H1 (cell line): ENCODE measurements around the gene KLHL40. TPM values are rescaled to one million over a fixed set of nuclear protein-coding genes. Genes with fewer than 3 reads are reported as not detected.

Experiments used
- CTCF ChIA-PET: fragments of 300-600 bp; sonication (Branson Sonifier 250); formaldehyde crosslinking; loops from one replicate; lab custom pipeline; 2021; ENCODE audit not compliant: partially characterized antibody; lab: Charles Lee
- POLR2A ChIA-PET: fragments of 300-600 bp; sonication (Branson Sonifier 250); formaldehyde crosslinking; loops from one replicate; lab custom pipeline; 2021; ENCODE audit warnings: inconsistent platforms; ENCODE audit not compliant: partially characterized antibody; lab: Charles Lee
- DNase-seq, 2 experiments: peaks; one replicate each; pipeline versions ENCODE4 v3.0.0 to v3.0.0-alpha.2; 2010 to 2022; ENCODE audit warnings: low spot score in 2 of 2, low read depth in 1 of 2, mixed read lengths in 1 of 2
- FAIRE-seq: peaks from 2 replicates; lab custom pipeline; 2011; peaks lifted over from hg19 to GRCh38; lab: Jason Lieb, UNC
- H2AFZ ChIP-seq: 2 replicates; pipeline ENCODE4 v1.8.1; 2012; ENCODE audit warnings: low read length, inconsistent platforms
- H2AK5ac ChIP-seq: 2 replicates; pipeline ENCODE4 v1.6.1; 2013; ENCODE audit warnings: low read depth, low read length
- H2BK120ac ChIP-seq: replicated peaks from 2 replicates; pipeline ENCODE3; 2013; ENCODE audit warnings: low read depth, low read length, inconsistent platforms
- H2BK12ac ChIP-seq: 2 replicates; pipeline ENCODE4 v1.6.1; 2013; ENCODE audit warnings: low read depth, low read length
- H2BK15ac ChIP-seq: 2 replicates; pipeline ENCODE4 v1.6.1; 2013; ENCODE audit warnings: low read length
- H2BK20ac ChIP-seq: 2 replicates; pipeline ENCODE4 v1.6.1; 2013; ENCODE audit warnings: low read length
- H2BK5ac ChIP-seq: 2 replicates; pipeline ENCODE4 v1.6.1; 2013; ENCODE audit warnings: low read depth, low read length
- H3K14ac ChIP-seq: 2 replicates; pipeline ENCODE4 v1.6.1; 2013; ENCODE audit warnings: inconsistent platforms; ENCODE audit not compliant: insufficient read length
- H3K18ac ChIP-seq: 2 replicates; pipeline ENCODE4 v1.6.1; 2013; ENCODE audit warnings: low read length; ENCODE audit errors: extremely low read depth
- H3K23ac ChIP-seq: 2 replicates; pipeline ENCODE4 v1.6.1; 2013; ENCODE audit warnings: inconsistent platforms; ENCODE audit not compliant: insufficient read length
- H3K23me2 ChIP-seq: 2 replicates; pipeline ENCODE4 v1.6.1; 2013; ENCODE audit warnings: low read depth, low read length
- H3K27ac ChIP-seq: 2 replicates; pipeline ENCODE4 v1.6.1; 2011; ENCODE audit warnings: low read depth, low read length, inconsistent platforms
- H3K27me3 ChIP-seq, 4 experiments: replicated peaks in 1 of 4; 1 replicate in 1 of 4; 2 replicates in 3 of 4; pipeline versions ENCODE4 v1.6.1 to v1.8.1; 2011 to 2013; ENCODE audit warnings: low read length in 3 of 4, mild to moderate bottlenecking in 3 of 4, inconsistent platforms in 2 of 4, mixed read lengths in 2 of 4, moderate library complexity in 1 of 4; ENCODE audit not compliant: control insufficient read depth in 3 of 4, insufficient read depth in 3 of 4; ENCODE audit errors: extremely low read depth in 1 of 4
- H3K36me3 ChIP-seq, 4 experiments: 2 replicates each; pipeline versions ENCODE4 v1.6.1 to v1.8.1; 2011 to 2013; ENCODE audit warnings: mild to moderate bottlenecking in 4 of 4, low read length in 3 of 4, moderate library complexity in 2 of 4, control low read depth in 1 of 4, inconsistent platforms in 1 of 4; ENCODE audit not compliant: insufficient read depth in 4 of 4, control insufficient read depth in 2 of 4
- H3K4ac ChIP-seq: replicated peaks from 2 replicates; pipeline ENCODE3; 2013; ENCODE audit warnings: low read length, low read depth, mixed read lengths, inconsistent platforms; ENCODE audit not compliant: insufficient read length
- H3K4me1 ChIP-seq, 4 experiments: replicated peaks in 1 of 4; 1 replicate in 1 of 4; 2 replicates in 3 of 4; pipeline versions ENCODE4 v1.6.1 to v1.8.1; 2011 to 2013; ENCODE audit warnings: low read length in 3 of 4, inconsistent platforms in 2 of 4, mixed read lengths in 1 of 4; ENCODE audit not compliant: insufficient read depth in 4 of 4, control insufficient read depth in 3 of 4
- H3K4me2 ChIP-seq, 2 experiments: 2 replicates each; pipeline versions ENCODE4 v1.6.1 to v1.8.1; 2011 to 2013; ENCODE audit warnings: low read depth in 2 of 2, low read length in 2 of 2, control low read depth in 1 of 2, inconsistent platforms in 1 of 2, mild to moderate bottlenecking in 1 of 2; ENCODE audit not compliant: insufficient read depth in 1 of 2
- H3K4me3 ChIP-seq, 4 experiments: fragments of 200-600, 300-600 bp in 1 of 4; sonication (generic), shearing (Covaris generic), sonication (Bioruptor Twin) in 1 of 4; 2 replicates each; pipeline versions ENCODE4 v1.5.1 to v1.8.1; 2011 to 2016; ENCODE audit warnings: low read length in 4 of 4, low read depth in 3 of 4, control low read depth in 2 of 4, inconsistent platforms in 2 of 4, mild to moderate bottlenecking in 2 of 4, mixed read lengths in 1 of 4, moderate library complexity in 1 of 4; ENCODE audit not compliant: insufficient read depth in 2 of 4; ENCODE audit errors: extremely low read depth in 1 of 4
- H3K56ac ChIP-seq: replicated peaks from 2 replicates; pipeline ENCODE3; 2013; ENCODE audit warnings: low read depth, mild to moderate bottlenecking, mixed read lengths, low read length, inconsistent platforms; ENCODE audit not compliant: insufficient read length
- H3K79me1 ChIP-seq: 2 replicates; pipeline ENCODE4 v1.6.1; 2013; ENCODE audit warnings: low read depth, low read length, control low read depth
- H3K79me2 ChIP-seq, 2 experiments: 2 replicates each; pipeline versions ENCODE4 v1.6.1 to v1.8.1; 2012 to 2013; ENCODE audit warnings: low read length in 2 of 2, mild to moderate bottlenecking in 2 of 2, inconsistent platforms in 1 of 2; ENCODE audit not compliant: insufficient read depth in 2 of 2, control insufficient read depth in 1 of 2
- H3K9ac ChIP-seq, 4 experiments: replicated peaks in 1 of 4; 1 replicate in 1 of 4; 2 replicates in 3 of 4; pipeline versions ENCODE4 v1.6.1 to v1.8.1; 2011 to 2013; ENCODE audit warnings: low read depth in 3 of 4, low read length in 3 of 4, control low read depth in 2 of 4, mild to moderate bottlenecking in 2 of 4, moderate library complexity in 2 of 4, inconsistent platforms in 1 of 4; ENCODE audit errors: extremely low read depth in 1 of 4
- H3K9me3 ChIP-seq, 2 experiments: 2 replicates each; pipeline versions ENCODE4 v1.6.1 to v1.8.1; 2012 to 2013; ENCODE audit warnings: mild to moderate bottlenecking in 2 of 2, moderate library complexity in 2 of 2, control low read depth in 1 of 2, inconsistent platforms in 1 of 2, low read depth in 1 of 2, low read length in 1 of 2, mixed read lengths in 1 of 2; ENCODE audit not compliant: insufficient read depth in 2 of 2
- H4K20me1 ChIP-seq, 2 experiments: replicated peaks in 1 of 2; 2 replicates each; pipeline versions ENCODE3 to v1.8.1; 2011 to 2013; ENCODE audit warnings: inconsistent platforms in 2 of 2, low read length in 2 of 2, mild to moderate bottlenecking in 1 of 2; ENCODE audit not compliant: insufficient read depth in 2 of 2, control insufficient read depth in 1 of 2
- H4K5ac ChIP-seq: 2 replicates; pipeline ENCODE4 v1.6.1; 2013; ENCODE audit warnings: low read length, low read depth, mixed read lengths, inconsistent platforms; ENCODE audit not compliant: insufficient read length
- H4K8ac ChIP-seq: 2 replicates; pipeline ENCODE4 v1.8.0; 2013; ENCODE audit warnings: mild to moderate bottlenecking, moderate library complexity, low read length, inconsistent platforms; ENCODE audit not compliant: insufficient read depth; ENCODE audit errors: extremely low read depth
- H4K91ac ChIP-seq: replicated peaks from 2 replicates; pipeline ENCODE3; 2013; ENCODE audit warnings: low read length, mixed read lengths, inconsistent platforms; ENCODE audit not compliant: insufficient read length
- JUN ChIP-seq: IDR thresholded peaks from 2 replicates; pipeline ENCODE4 v1.6.1; 2011; ENCODE audit warnings: low read depth, mild to moderate bottlenecking, improper control_type of control experiment, low read length
- POU5F1 ChIP-seq: IDR thresholded peaks from 2 replicates; pipeline ENCODE4 v1.6.1; 2011; ENCODE audit warnings: low read depth, mild to moderate bottlenecking, low read length, moderate library complexity
- TCF12 ChIP-seq: IDR thresholded peaks from 2 replicates; pipeline ENCODE4 v1.6.1; 2011; ENCODE audit warnings: low read depth, mild to moderate bottlenecking, low read length
- WGBS, 2 experiments: shearing (Covaris generic) in 1 of 2; methylation state at CpG; one replicate each; pipeline versions ENCODE4 v1.1.6 to v1.1.7; 2013 to 2015; ENCODE audit warnings: low lambda C conversion rate in 2 of 2, mixed read lengths in 2 of 2, inconsistent platforms in 1 of 2, low coverage in 1 of 2, missing lambda C conversion rate in 1 of 2; ENCODE audit not compliant: insufficient replicate concordance in 2 of 2, insufficient coverage in 1 of 2, insufficient read length in 1 of 2; ENCODE audit errors: extremely low coverage in 1 of 2, missing lambda C conversion rate in 1 of 2; 5-methylcytosine and 5-hydroxymethylcytosine counted together
- polyA plus RNA-seq, 7 experiments: library from polyadenylated mRNA; depleted of rRNA in 3 of 7; stranded (reverse) in 5 of 7; unstranded in 2 of 7; fragments of >200 nt in 5 of 7; fragments of 200-250 nt in 2 of 7; gene quantifications; 1 replicate in 5 of 7; 2 replicates in 1 of 7; 4 replicates in 1 of 7; pipeline versions ENCODE4 v1.2.1 to v1.2.3, GENCODE V29; 2011 to 2013; ENCODE audit warnings: missing spikeins in 2 of 7, mixed read lengths in 2 of 7
- total RNA-seq: library from RNA; stranded (reverse); fragmentation: NEBNext Ultra II Directional; extraction: Animal tissue kit (Norgen Biotek cat#: 25700); gene quantifications from 2 replicates; pipeline ENCODE4 v1.2.1, GENCODE V29; 2021

Gene KLHL40
- total and polyA plus RNA-seq, 2 of the 8 experiments (the other 6 are each of a cell fraction or from before 2014, with no cell fraction given) = 0.02 TPM; not detected in 1

GRCh38 chr3:42706721-42707619 lies 21.6 kb downstream of the KLHL40 start:
- Histone ChIP-seq H3K27ac (no peak overlapping the region), H2AFZ (no peak overlapping the region), H3K27me3 (no peaks in the 10 kb centered on the region; a peak in 1 of 7 replicates), H3K23me2 (no peaks in the 10 kb centered on the region), H4K20me1 (peaks cover 0 to under 1% of the 10 kb centered on the region in 2 experiments), H3K56ac (no peak overlapping the region), H2BK20ac (no peak overlapping the region), H3K4me3 (no peak overlapping the region), H3K4me2 (no peak overlapping the region), H3K14ac (no peak overlapping the region), H3K79me2 (no peaks in the 10 kb centered on the region), H2BK12ac (no peak overlapping the region), H4K91ac (no peak overlapping the region), H3K36me3 (no peaks in the 10 kb centered on the region), H4K8ac (no peak overlapping the region), H3K9ac (no peak overlapping the region), H2AK5ac (no peak overlapping the region), H3K18ac (no peak overlapping the region), H4K5ac (no peak overlapping the region), H2BK120ac (no peak overlapping the region), H3K4me1 (peaks cover 0 to 5% (median 0%) of the 10 kb centered on the region in 4 experiments; a peak in 2 of 7 replicates), H2BK5ac (no peak overlapping the region), H3K23ac (no peak overlapping the region), H2BK15ac (no peak overlapping the region), H3K4ac (no peak overlapping the region), H3K79me1 (no peaks in the 10 kb centered on the region), H3K9me3 (no peaks in the 10 kb centered on the region)
- ChIA-PET POLR2A (interaction anchor here (0.6 kb wide), 1 partner anchor 96 kb away, joined by 3 read pairs; no protein-coding TSS in a partner anchor), CTCF (interaction anchor here (0.7 to 11.4 kb wide), 2 partner anchors 25 to 38 kb away, joined by 3 to 53 read pairs; no protein-coding TSS in a partner anchor)
- DNase-seq (no peak), FAIRE-seq (no peak)
- WGBS, 2 experiments = 83% methylated on average over 7 of the region's 7 CpGs; no CpG with 5 or more reads in 1 of the 2 experiments
- no peak for TF ChIP-seq POU5F1
- no peak for TF ChIP-seq TCF12
- TF ChIP-seq JUN = no peak
